Brain microvascular endothelial cell (primary cell): ENCODE data around the gene DHDDS.
"Not testable (repeated sequence)": the region's sequence is repeated elsewhere in the genome, so short reads cannot be mapped to it uniquely, and the experiment has no call there.

Experiments
- DNase-seq: peaks from one replicate; pipeline ENCODE4 v3.0.0-alpha.2; 2020
- H3K27ac ChIP-seq: fragments of 250-450 bp; sonication (Bioruptor Pico); 2 replicates; pipeline ENCODE4 v1.5.1; 2020; ENCODE audit warnings: mild to moderate bottlenecking, moderate library complexity
- H3K27me3 ChIP-seq: fragments of 250-450 bp; sonication (Bioruptor Pico); replicated peaks from 2 replicates; pipeline ENCODE4 v1.5.1; 2020; ENCODE audit warnings: mild to moderate bottlenecking
- H3K36me3 ChIP-seq: fragments of 250-450 bp; sonication (Bioruptor Pico); replicated peaks from 2 replicates; pipeline ENCODE4 v1.5.1; 2020; ENCODE audit warnings: mild to moderate bottlenecking
- H3K4me3 ChIP-seq: 2 replicates; pipeline ENCODE4 v1.5.1; 2011; ENCODE audit warnings: low read depth, mild to moderate bottlenecking, control low read depth, low read length, moderate library complexity
- CTCF ChIP-seq: IDR thresholded peaks from 2 replicates; pipeline ENCODE4 v1.5.1; 2011; ENCODE audit warnings: low read depth, mild to moderate bottlenecking, moderate library complexity, low read length, control low read depth, inconsistent platforms; ENCODE audit errors: missing control alignments
- in situ Hi-C: cut with HindIII; loops from 2 replicates; pipeline ENCODE4 v1.10.0; 2017; ENCODE audit warnings: low sequenced_read_pairs, low pct_ligation_motif_present

DHDDS gene

GRCh38 chr1:26431979-26432695 lies at the start of gene DHDDS:
Gene DHDDS, plus strand, starts transcription at chr1:26432321. Its CDS starts 625 bp downstream, at chr1:26432946.
- Histone ChIP-seq H3K27me3 (no peaks in the 10 kb centered on the region), H3K27ac (peak within 1 kb of the TSS; percentile 69), H3K4me3 (peak within 1 kb of the TSS; percentile 96), H3K36me3 (peaks cover 17% of the 10 kb centered on the region)
- DNase-seq = peak; percentile 96
- in situ Hi-C loops = no loop called here
- no peak for TF ChIP-seq CTCF

DNA sequence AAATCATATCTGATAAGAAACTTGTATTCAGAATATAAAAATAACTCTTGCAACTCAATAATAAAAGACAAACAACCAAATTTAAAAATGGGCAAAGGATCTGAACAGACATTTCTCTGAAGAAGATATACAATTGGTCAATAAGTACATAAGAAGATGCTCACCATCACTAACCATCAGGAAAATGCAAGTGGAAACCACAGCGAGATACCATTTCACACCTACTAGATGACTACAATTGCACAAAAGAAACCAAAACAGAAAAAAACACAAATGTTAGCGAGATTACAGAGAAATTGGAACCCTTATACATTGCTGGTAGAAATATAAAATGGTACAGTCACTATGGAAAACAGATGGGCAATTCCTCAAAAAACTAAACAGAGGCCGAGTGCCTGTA lies 48.0 kb upstream of the DHDDS start:
- Histone ChIP-seq H3K4me3 (no peak overlapping the region), H3K36me3 (no peaks in the 10 kb centered on the region), H3K27ac (no peak overlapping the region), H3K27me3 (no peaks in the 10 kb centered on the region)
- in situ Hi-C loops = no loop called here
- DNase-seq = no peak
- no peak for TF ChIP-seq CTCF

DNA sequence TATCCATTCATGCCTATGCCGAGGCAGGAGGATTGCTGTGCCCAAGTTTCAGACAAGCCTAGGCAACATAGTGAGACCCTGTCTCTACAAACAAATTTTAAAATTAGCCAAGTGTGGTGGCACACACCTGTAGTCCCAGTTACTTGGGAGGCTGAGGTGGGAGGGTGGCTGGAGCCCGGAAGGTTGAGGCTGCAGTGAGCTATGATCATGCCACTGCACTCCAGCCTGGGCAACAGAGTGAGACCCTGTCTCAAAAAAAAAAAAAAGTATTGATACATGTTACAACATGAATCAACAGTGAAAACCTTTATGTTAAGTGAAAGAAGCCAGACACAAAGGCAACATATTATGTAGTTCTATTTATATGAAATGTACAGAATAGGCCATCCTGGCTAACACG lies 47.1 kb upstream of the DHDDS start:
- H3K27ac ChIP-seq, DNase-seq, H3K4me3 ChIP-seq, H3K36me3 ChIP-seq, in situ Hi-C loops, H3K27me3 ChIP-seq: not testable (repeated sequence)

DNA sequence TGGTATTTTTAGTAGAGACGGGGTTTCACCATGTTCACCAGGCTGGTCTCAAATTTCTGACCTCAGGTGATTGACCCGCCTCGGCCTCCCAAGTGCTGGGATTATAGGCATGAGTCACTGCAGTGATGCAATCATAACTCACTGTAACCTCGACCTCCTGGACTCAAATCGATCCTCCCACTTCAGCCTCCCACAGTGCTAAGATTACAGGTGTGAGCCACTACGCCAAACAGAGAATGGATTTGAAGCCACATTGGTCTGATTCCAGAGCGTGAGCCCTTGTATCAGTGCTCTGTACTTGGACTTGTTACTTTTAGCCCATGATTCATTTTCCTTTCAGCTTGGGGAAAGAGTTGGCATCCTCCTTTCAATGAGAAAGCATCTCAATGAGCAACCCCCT lies 44.7 kb upstream of the DHDDS start:
- Histone ChIP-seq H3K27me3 (no peaks in the 10 kb centered on the region), H3K36me3 (no peaks in the 10 kb centered on the region), H3K4me3 (no peak overlapping the region), H3K27ac (no peak overlapping the region)
- in situ Hi-C loops = no loop called here
- TF ChIP-seq CTCF = no peak
- DNase-seq = peak; percentile 37

DNA sequence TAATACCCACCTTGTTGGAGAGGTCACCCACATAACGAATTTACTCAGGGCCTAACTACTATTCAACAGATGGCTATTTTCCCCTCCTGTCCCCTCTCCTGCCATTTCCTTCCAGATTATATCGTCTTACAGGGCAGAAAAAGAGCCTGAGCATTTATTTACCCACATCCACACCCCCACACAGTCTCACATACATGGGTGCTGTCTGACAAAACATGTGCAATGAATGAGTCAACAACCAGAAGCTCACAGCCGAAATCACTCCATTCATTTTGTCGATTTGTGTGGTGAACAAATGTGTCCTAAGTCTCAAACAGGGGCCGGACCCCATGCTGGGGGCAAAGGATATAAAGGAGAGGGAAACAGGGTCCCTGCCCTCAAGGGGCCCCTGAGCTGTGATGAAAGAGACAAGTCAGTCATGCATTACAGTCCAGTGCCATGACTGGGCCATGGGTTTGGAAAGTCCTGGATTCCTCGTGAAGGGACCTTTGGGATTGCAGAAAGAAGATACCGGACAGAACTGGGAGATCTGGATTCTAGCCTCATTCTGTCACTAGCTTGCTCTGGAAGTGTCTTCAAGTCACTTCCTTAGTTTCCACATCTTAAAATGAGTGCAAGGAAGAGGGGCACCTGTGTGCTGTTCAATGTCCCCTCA lies 43.2 kb upstream of the DHDDS start:
- no peaks in the 10 kb centered on the region for H3K36me3 ChIP-seq
- DNase-seq = no peak
- no peak for TF ChIP-seq CTCF
- H3K4me3 ChIP-seq = no peak overlapping the region
- H3K27ac ChIP-seq = no peak overlapping the region
- in situ Hi-C loops = no loop called here
- no peaks in the 10 kb centered on the region for H3K27me3 ChIP-seq

DNA sequence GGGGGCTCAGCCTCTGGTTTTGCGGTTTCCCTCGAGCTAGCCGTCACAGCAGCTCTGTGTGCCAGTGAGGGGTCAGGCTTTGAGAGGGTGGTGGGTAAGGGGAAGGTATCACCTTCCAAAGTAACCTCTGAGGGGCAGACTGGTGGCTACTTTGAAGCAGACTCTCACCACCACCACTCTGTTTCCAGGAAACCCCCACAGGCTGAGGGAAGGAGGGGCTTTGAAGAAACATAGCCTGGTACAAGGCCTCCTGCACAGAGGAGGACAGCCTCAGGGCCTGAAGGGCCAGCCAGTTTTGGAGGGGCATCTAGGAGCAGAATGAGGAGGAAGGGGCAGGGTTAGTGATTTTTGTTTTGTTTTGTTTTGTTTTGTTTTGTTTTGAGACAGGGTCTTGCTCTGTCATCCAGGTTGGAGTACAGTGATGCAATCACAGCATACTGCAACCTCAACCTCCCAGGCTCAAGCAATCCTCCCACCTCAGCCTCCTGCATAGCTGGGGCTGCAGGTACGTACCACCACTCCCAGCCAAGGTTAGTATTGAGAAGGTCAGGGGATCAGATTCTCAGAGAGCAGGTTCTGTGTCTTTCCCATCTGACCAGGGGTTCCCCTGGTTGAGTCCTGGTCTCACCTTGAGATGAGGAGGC lies 42.4 kb upstream of the DHDDS start:
- Histone ChIP-seq H3K36me3 (no peaks in the 10 kb centered on the region), H3K27ac (no peak overlapping the region), H3K4me3 (no peak overlapping the region), H3K27me3 (no peaks in the 10 kb centered on the region)
- in situ Hi-C loops = no loop called here
- no peak for TF ChIP-seq CTCF
- DNase-seq = no peak
